Peyer's patch (tissue), 4 donors: Measurements from ENCODE around the gene KCNC1. TPM values are rescaled to one million over a fixed set of nuclear protein-coding genes. Genes with fewer than 3 reads are reported as not detected.

ENCODE experiments used
- DNase-seq, 3 donors: peaks; one replicate each; pipeline ENCODE4 v3.0.0-alpha.2; 2017 to 2019
- H3K27ac ChIP-seq, 4 donors: fragments of 200-600 bp; sonication (generic); one replicate each; pipeline ENCODE4 v1.5.1; 2016 to 2019
- H3K27me3 ChIP-seq, 2 donors: fragments of 200-600 bp; sonication (generic); one replicate each; pipeline ENCODE4 v1.5.1; 2019
- H3K36me3 ChIP-seq, 3 donors: fragments of 200-600 bp; sonication (generic); one replicate each; pipeline ENCODE4 v1.5.1; 2016 to 2019
- H3K4me1 ChIP-seq, 4 donors: fragments of 200-600 bp; sonication (generic); one replicate each; pipeline ENCODE4 v1.5.1; 2016 to 2019
- H3K4me3 ChIP-seq, 4 donors: fragments of 200-600 bp; sonication (generic); 1 replicate in 3 of 4; 2 replicates in 1 of 4; pipeline ENCODE4 v1.5.1; 2016 to 2019; ENCODE audit warnings: mild to moderate bottlenecking in 1 of 4
- H3K9me3 ChIP-seq, 4 donors: fragments of 200-600 bp; sonication (generic); one replicate each; pipeline ENCODE4 v1.5.1; 2016 to 2019; ENCODE audit warnings: mild to moderate bottlenecking in 1 of 4
- POLR2A ChIP-seq, 2 donors: fragments of 450-650 bp; IDR thresholded peaks; one replicate each; pipeline ENCODE4 v1.5.1; 2017; ENCODE audit warnings: antibody characterized with exemption in 2 of 2, mild to moderate bottlenecking in 2 of 2, moderate library complexity in 2 of 2
- total RNA-seq, 4 donors: library from RNA; depleted of rRNA; stranded (reverse); fragments of >200 nt; gene quantifications; one replicate each; pipeline ENCODE4 v1.1.0, GENCODE V29; 2016
- TF ChIP-seq, protein P1 (sequence below), 6 experiments: fragments of 450-650 bp in 4 of 6; fragments of 200-600 bp in 2 of 6; sonication (generic) in 1 of 6; IDR thresholded peaks; one replicate each; pipeline ENCODE4 v1.5.1; 2017 to 2019; ENCODE audit warnings: antibody characterized with exemption in 6 of 6, mild to moderate bottlenecking in 3 of 6, moderate library complexity in 1 of 6

Gene KCNC1
- total RNA-seq, 4 donors from 2014 or later: 0.13 to 9.9 TPM; not detected in 2

DNA sequence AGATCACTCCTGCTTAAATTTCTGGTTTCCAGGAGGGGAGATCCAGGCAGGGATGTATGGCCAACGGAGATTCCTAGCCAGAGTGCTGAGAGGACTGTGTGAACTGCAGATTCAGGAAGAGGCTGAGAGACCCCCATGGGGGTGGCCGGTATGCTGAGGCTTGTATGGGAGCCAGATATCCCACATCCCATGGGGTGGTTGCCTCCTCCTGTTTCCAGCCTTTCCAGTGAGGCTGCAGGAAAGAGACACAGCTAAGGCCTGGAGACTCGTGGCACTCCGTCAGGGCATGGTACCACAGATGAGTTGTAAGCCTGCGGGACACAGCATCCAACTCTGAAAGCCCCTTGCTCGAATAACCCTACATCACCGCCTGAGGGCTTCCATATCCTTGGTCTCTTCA, 16.6 kb upstream of the KCNC1 start:
- TF ChIP-seq, protein P1, sequence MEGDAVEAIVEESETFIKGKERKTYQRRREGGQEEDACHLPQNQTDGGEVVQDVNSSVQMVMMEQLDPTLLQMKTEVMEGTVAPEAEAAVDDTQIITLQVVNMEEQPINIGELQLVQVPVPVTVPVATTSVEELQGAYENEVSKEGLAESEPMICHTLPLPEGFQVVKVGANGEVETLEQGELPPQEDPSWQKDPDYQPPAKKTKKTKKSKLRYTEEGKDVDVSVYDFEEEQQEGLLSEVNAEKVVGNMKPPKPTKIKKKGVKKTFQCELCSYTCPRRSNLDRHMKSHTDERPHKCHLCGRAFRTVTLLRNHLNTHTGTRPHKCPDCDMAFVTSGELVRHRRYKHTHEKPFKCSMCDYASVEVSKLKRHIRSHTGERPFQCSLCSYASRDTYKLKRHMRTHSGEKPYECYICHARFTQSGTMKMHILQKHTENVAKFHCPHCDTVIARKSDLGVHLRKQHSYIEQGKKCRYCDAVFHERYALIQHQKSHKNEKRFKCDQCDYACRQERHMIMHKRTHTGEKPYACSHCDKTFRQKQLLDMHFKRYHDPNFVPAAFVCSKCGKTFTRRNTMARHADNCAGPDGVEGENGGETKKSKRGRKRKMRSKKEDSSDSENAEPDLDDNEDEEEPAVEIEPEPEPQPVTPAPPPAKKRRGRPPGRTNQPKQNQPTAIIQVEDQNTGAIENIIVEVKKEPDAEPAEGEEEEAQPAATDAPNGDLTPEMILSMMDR (IDR thresholded peaks at IDR 0.05): no peak
- no peak for TF ChIP-seq POLR2A (IDR thresholded peaks at IDR 0.05)
- DNase-seq: no peak
- no peaks in the 10 kb centered on the region for H3K9me3 ChIP-seq
- peaks cover 0 to 28% of the 10 kb centered on the region in 2 donors for H3K27me3 ChIP-seq
- H3K36me3 ChIP-seq: no peaks in the 10 kb centered on the region
- peaks cover 0 to 22% (median 0%) of the 10 kb centered on the region in 4 donors for H3K4me1 ChIP-seq
- H3K27ac ChIP-seq: no peak overlapping the region
- no peak overlapping the region for H3K4me3 ChIP-seq

DNA sequence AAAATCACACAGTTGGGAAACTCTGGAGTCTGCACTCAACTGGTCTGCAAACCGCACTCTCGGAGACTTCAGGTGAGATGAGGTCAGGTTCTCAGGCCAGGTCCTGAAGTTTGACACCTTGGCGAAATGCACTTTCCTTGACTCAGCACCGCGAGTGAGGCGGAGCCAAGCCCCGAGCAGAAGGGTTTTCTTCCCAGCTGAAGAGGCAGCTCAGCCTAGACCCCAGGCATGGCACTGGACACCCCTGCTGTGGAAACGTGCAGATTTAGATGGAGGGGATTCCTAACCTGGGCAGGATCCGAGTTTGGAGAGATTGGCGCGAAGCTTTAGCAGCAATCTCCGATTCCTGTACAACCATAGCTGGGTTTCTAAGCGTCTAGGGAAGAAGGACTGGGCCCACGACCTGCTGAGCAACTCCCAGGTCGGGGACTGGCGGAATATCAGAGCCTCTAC, 16.0 kb upstream of the KCNC1 start:
- Histone ChIP-seq H3K27ac (no peak overlapping the region), H3K4me3 (no peak overlapping the region), H3K9me3 (no peaks in the 10 kb centered on the region), H3K27me3 (peaks cover 0 to 28% of the 10 kb centered on the region in 2 donors), H3K36me3 (no peaks in the 10 kb centered on the region), H3K4me1 (peaks cover 0 to 22% (median 0%) of the 10 kb centered on the region in 4 donors)
- TF ChIP-seq POLR2A (IDR thresholded peaks at IDR 0.05): no peak
- TF ChIP-seq, protein P1 (IDR thresholded peaks at IDR 0.05): no peak
- DNase-seq: no peak

DNA sequence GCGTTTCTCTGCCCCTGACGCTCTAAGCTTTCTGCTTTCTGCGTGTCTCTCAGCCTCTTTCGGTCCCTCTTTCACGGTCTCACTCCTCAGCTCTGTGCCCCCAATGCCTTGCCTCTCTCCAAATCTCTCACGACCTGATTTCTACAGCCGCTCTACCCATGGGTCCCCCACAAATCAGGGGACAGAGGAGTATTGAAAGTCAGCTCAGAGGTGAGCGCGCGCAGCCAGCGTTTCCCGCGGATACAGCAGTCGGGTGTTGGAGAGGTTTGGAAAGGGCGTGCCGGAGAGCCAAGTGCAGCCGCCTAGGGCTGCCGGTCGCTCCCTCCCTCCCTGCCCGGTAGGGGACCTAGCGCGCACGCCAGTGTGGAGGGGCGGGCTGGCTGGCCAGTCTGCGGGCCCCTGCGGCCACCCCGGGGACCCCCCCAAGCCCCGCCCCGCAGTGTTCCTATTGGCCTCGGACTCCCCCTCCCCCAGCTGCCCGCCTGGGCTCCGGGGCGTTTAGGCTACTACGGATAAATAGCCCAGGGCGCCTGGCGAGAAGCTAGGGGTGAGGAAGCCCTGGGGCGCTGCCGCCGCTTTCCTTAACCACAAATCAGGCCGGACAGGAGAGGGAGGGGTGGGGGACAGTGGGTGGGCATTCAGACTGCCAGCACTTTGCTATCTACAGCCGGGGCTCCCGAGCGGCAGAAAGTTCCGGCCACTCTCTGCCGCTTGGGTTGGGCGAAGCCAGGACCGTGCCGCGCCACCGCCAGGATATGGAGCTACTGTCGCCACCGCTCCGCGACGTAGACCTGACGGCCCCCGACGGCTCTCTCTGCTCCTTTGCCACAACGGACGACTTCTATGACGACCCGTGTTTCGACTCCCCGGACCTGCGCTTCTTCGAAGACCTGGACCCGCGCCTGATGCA, 15.3 kb upstream of the KCNC1 start, which contains the start of gene MYOD1:
MYOD1 (plus strand) TSS at position 544 of the 910 bp plus-strand sequence; CDS start at position 756, 212 bp downstream.
- TF ChIP-seq, protein P1 (IDR thresholded peaks at IDR 0.05): no peak
- TF ChIP-seq POLR2A (IDR thresholded peaks at IDR 0.05): no peak
- H3K27me3 ChIP-seq: peaks cover 0 to 28% of the 10 kb centered on the region in 2 donors
- H3K9me3 ChIP-seq: no peaks in the 10 kb centered on the region
- H3K36me3 ChIP-seq: no peaks in the 10 kb centered on the region
- H3K4me3 ChIP-seq: no peak within 1 kb of the TSS
- peaks cover 0 to 22% (median 0%) of the 10 kb centered on the region in 4 donors for H3K4me1 ChIP-seq
- no peak for DNase-seq
- no peak within 1 kb of the TSS for H3K27ac ChIP-seq

DNA sequence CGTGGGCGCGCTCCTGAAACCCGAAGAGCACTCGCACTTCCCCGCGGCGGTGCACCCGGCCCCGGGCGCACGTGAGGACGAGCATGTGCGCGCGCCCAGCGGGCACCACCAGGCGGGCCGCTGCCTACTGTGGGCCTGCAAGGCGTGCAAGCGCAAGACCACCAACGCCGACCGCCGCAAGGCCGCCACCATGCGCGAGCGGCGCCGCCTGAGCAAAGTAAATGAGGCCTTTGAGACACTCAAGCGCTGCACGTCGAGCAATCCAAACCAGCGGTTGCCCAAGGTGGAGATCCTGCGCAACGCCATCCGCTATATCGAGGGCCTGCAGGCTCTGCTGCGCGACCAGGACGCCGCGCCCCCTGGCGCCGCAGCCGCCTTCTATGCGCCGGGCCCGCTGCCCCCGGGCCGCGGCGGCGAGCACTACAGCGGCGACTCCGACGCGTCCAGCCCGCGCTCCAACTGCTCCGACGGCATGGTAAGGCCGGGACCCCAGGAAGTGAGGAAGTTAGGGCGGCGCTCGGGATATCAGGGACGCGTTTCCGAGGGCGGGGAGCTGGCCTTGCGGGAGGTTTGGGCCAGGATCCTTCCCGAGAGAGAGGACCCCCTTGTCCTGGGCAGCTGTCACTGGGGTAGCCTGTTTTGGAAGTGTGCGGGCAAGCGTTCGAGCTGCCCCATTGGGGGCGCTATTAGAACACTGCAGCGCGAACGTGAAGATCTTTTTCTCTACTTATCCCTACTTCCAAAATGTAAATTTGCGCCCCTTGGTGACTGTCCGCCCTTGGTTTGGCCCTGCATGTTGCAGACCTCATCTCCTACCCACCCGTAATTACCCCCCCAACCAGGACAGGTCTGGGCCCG, 14.4 kb upstream of the KCNC1 start:
- Histone ChIP-seq H3K4me3 (no peak overlapping the region), H3K27ac (no peak overlapping the region), H3K4me1 (peaks cover 0 to 22% (median 0%) of the 10 kb centered on the region in 4 donors), H3K36me3 (no peaks in the 10 kb centered on the region), H3K9me3 (no peaks in the 10 kb centered on the region), H3K27me3 (peaks cover 0 to 28% of the 10 kb centered on the region in 2 donors)
- TF ChIP-seq, protein P1 (IDR thresholded peaks at IDR 0.05): no peak
- no peak for TF ChIP-seq POLR2A (IDR thresholded peaks at IDR 0.05)
- DNase-seq: no peak

DNA sequence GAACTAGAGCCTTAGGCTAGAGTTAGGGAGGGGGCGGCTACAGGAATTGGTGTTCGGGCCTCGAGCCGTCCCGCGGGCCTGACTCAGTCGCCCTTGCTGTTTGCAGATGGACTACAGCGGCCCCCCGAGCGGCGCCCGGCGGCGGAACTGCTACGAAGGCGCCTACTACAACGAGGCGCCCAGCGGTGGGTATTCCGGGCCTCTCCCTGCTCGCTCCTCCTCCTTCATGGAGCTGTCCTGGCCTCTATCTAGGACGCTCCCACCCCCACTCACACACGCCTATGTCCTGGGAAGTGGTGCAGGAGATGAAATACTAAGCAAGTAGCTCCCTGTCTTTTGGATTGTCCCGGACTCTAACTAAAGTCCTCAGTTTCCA, 13.8 kb upstream of the KCNC1 start:
- H3K4me1 ChIP-seq: peaks cover 0 to 22% (median 0%) of the 10 kb centered on the region in 4 donors
- no peak for DNase-seq

More for the DNA sequence above, 13.8 kb upstream of the KCNC1 start:
- no peaks in the 10 kb centered on the region for H3K36me3 ChIP-seq
- H3K27ac ChIP-seq: no peak overlapping the region
- H3K4me3 ChIP-seq: no peak overlapping the region
- no peak for TF ChIP-seq POLR2A (IDR thresholded peaks at IDR 0.05)
- TF ChIP-seq, protein P1 (IDR thresholded peaks at IDR 0.05): no peak
- H3K27me3 ChIP-seq: peaks cover 0 to 28% of the 10 kb centered on the region in 2 donors
- no peaks in the 10 kb centered on the region for H3K9me3 ChIP-seq
